ENCODE data around the gene PLCD3.
A peak's percentile ranks its signal among the peaks of the same experiment; 100 is the strongest.
"Not testable (repeated sequence)": the region's sequence is repeated elsewhere in the genome, so short reads cannot be mapped to it uniquely, and the experiment has no call there.

The PLCD3 gene

GRCh38 chr17:45132572-45133463 lies 503 bp upstream of the PLCD3 start:
- DNase-seq: peak; percentile 67

GRCh38 chr17:45131616-45132319 lies 547 bp downstream of the PLCD3 start:
- peak; percentile 56 for DNase-seq

GRCh38 chr17:45130681-45131615 lies 1.4 kb downstream of the PLCD3 start:
- no peak for DNase-seq

GRCh38 chr17:45129940-45130680 lies 2.2 kb downstream of the PLCD3 start:
- DNase-seq: no peak

- no peak for DNase-seq
Observed at GRCh38 chr17:45129426-45129939, 2.8 kb downstream of the PLCD3 start.

GRCh38 chr17:45128989-45129388 lies 3.3 kb downstream of the PLCD3 start:
- DNase-seq: no peak

- no peak for DNase-seq
Observed at GRCh38 chr17:45128331-45128730, 4.0 kb downstream of the PLCD3 start.

GRCh38 chr17:45127548-45128300 lies 4.6 kb downstream of the PLCD3 start:
- DNase-seq: no peak

GRCh38 chr17:45127207-45127547 lies 5.1 kb downstream of the PLCD3 start:
- DNase-seq: no peak

- DNase-seq: no peak
Observed at GRCh38 chr17:45125509-45125908, 6.8 kb downstream of the PLCD3 start.

- DNase-seq: not testable (repeated sequence)
Observed at GRCh38 chr17:45124797-45125122, 7.6 kb downstream of the PLCD3 start.

GRCh38 chr17:45123930-45124796 lies 8.2 kb downstream of the PLCD3 start:
- no peak for DNase-seq

- no peak for DNase-seq
Observed at GRCh38 chr17:45123076-45123770, 9.1 kb downstream of the PLCD3 start.

- DNase-seq: no peak
Observed at GRCh38 chr17:45121055-45121454, 11.3 kb downstream of the PLCD3 start.

GRCh38 chr17:45120558-45120957 lies 11.8 kb downstream of the PLCD3 start:
- DNase-seq: no peak

- no peak for DNase-seq
Observed at GRCh38 chr17:45119964-45120363, 12.4 kb downstream of the PLCD3 start.

GRCh38 chr17:45118691-45119090 lies 13.6 kb downstream of the PLCD3 start:
- DNase-seq: no peak

- DNase-seq: no peak
Observed at GRCh38 chr17:45117848-45118646, 14.3 kb downstream of the PLCD3 start.

GRCh38 chr17:45117334-45117733 lies 15.0 kb downstream of the PLCD3 start:
- no peak for DNase-seq
